Epithelial cell of proximal tubule (primary cell): ENCODE results near the gene OPA3. TPM values are rescaled to one million over a fixed set of nuclear protein-coding genes. Genes with fewer than 3 reads are reported as not detected.

Source experiments
- DNase-seq: peaks from one replicate; pipeline ENCODE4 v3.0.0-alpha.2; 2011; ENCODE audit warnings: low read depth
- H3K4me3 ChIP-seq: 2 replicates; pipeline ENCODE4 v1.5.1; 2011; ENCODE audit warnings: low read depth, mild to moderate bottlenecking, low read length
- CTCF ChIP-seq: conservative IDR thresholded peaks from 2 replicates; pipeline ENCODE4 v1.5.1; 2012; ENCODE audit warnings: low read depth, mild to moderate bottlenecking, low read length
- total RNA-seq: library from RNA; depleted of rRNA; stranded (reverse); fragments of >200 nt; gene quantifications from 2 replicates; pipeline ENCODE4 v1.2.3, GENCODE V29; 2015

OPA3 gene
- total RNA-seq, 1 donor from 2014 or later: 12.6 TPM

DNA sequence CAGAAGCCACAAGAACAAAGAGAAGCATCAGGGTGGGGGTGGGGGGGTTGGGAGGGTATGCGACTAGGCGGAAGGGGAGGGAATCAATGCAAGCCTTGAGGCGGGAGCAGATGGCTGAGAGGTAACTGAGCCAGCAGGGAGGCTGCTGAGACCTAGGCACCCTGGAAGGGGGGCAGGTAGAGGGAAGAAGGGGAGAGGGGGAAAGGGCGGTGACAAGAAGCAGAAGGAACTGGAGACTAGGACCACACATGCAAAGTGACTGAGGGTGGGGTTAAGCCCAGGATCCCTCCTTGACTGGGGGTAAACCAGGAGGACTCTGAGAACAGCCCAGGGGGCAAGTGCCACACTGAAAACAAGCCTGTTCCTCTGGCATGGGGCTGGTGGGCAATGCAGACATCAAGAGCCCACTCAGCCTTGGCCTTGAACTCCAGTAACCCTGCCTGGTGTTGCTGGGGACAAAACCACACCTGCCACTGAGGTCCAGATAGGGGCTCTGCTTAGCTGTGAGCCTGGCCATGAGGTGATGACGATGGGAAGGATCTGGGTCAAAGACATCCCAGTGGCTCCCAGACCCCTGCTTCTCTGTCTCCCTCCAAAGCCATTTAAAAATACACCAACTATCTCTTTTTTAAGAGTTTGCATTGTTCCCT lies 20.3 kb downstream of the OPA3 start:
- no peak overlapping the region for H3K4me3 ChIP-seq
- DNase-seq: no peak
- no peak for TF ChIP-seq CTCF

DNA sequence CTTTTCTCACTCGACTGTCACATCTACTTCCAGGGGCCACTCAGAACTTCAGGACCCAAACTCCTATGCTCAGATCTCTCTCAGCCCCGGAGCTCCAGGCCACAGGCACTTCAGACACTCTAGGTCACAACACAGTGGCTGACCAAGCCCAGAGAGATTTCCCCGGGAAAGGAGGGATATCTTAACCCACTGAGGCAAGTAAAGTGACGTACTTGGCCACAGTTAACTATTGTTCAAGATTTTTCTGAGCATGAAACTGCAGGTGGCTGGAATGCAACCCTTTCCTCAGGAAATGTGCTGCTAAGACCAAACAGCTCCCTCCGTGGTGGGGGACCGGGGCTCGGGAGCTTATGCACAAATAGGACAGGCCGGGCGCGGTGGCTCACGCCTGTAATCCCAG lies 23.9 kb downstream of the OPA3 start:
- no peak for TF ChIP-seq CTCF
- no peak for DNase-seq
- H3K4me3 ChIP-seq: no peak overlapping the region

GRCh38 chr19:45560038-45560437 lies 24.6 kb downstream of the OPA3 start:
- TF ChIP-seq CTCF: no peak
- no peak overlapping the region for H3K4me3 ChIP-seq
- DNase-seq: no peak

DNA sequence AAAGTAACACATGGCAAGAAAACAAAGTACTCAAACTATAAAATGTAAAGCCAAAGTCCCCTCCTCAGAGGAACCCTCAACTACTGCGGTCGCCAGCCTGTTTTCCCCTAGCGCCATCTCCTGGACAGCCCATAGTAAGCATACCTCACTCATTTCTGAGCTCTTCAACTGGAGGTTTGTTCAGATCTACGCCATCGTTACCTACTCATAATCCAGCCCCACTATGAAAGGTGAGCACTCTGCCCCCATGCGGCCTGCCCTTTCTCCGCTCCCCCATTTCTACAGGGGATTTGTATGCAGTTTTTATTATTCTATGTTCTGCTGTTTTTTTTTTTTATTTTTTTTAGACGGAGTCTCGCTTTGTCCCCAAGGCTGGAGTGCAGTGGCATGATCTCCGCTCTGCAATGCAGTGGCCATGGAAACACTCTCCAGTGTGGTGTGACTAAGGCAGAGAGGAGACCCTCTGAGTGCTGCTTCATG lies 26.2 kb downstream of the OPA3 start:
- H3K4me3 ChIP-seq: no peak overlapping the region
- no peak for DNase-seq
- TF ChIP-seq CTCF: peak; percentile 75

DNA sequence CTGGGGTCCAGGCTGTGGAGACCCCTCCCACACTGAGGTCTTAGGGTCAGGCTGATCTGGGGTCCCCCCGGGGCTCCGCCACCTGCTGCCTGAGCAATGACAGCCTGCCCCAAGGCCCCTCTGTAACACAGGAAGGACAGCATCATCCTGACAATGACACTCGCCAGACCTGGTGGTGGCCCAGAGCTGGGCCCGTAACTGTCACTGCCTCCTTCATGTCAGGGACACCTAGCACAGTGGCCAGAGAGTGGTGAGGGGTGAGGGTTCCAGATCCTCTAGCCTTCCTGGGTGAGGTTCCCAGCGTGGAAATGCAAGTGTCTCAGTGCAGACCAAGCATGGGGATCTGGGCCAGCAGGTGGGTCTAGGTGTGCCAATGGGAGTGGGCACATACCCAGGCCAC lies 27.8 kb downstream of the OPA3 start:
- no peak for DNase-seq
- no peak overlapping the region for H3K4me3 ChIP-seq
- no peak for TF ChIP-seq CTCF

GRCh38 chr19:45554481-45554880 lies 30.1 kb downstream of the OPA3 start:
- H3K4me3 ChIP-seq: no peak overlapping the region
- no peak for TF ChIP-seq CTCF
- no peak for DNase-seq

GRCh38 chr19:45553464-45553863 lies 31.1 kb downstream of the OPA3 start:
- H3K4me3 ChIP-seq: no peak overlapping the region
- DNase-seq: no peak
- TF ChIP-seq CTCF: no peak
